ENCODE data around the gene GTF2H1. TPM values are rescaled to one million over a fixed set of nuclear protein-coding genes. Genes with fewer than 3 reads are reported as not detected.

GTF2H1 gene
- total RNA-seq, 1 experiment from 2014 or later = 39.4 TPM

DNA sequence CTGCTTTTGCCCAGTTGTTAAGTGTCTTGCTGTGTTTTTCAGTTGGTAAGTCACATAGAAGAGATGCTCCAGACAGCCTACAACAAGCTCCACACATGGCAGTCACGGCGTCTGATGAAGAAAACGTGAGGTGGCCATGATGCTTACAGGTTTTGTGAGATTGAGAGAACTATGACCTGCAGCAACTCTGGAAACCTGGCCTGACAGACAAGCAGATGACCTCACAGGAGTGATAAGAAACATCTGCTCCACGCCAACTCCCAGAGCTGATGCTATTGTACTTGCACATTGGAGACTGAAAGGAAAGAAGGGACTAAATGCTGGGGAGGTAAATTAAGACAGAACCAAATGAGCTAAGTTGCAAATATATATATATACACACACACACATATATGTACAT is 43.4 kb downstream of the GTF2H1 start:
- WGBS (ENCODE audit: extremely low coverage, insufficient read length, low lambda C conversion rate) = no CpG with 5 or more reads among the region's 4 CpGs
- no peak overlapping the region for H2BK120ac ChIP-seq (ENCODE audit: low read depth, low read length, poor library complexity, severe bottlenecking)
- Mint-ChIP-seq H3K9me3 (no peaks in the 10 kb centered on the region), H3K4me3 (no peak overlapping the region), H3K36me3 (ENCODE audit: insufficient read depth in 1 of 3, low read depth in 3 of 3) (peaks cover 7 to 45% (median 32%) of the 10 kb centered on the region in 3 experiments; a peak in 6 of 7 replicates), H3K27ac (no peak overlapping the region), H3K27me3 (ENCODE audit: low read depth) (no peaks in the 10 kb centered on the region), H3K4me1 (no peaks in the 10 kb centered on the region)
- no peak overlapping the region for H3K9ac ChIP-seq (ENCODE audit: extremely low read depth, insufficient read length, low read length)
- no peaks in the 10 kb centered on the region for H3K23me2 ChIP-seq (ENCODE audit: insufficient read length, low read depth, low read length, poor library complexity, severe bottlenecking)
- no peak overlapping the region for H2AFZ ChIP-seq (ENCODE audit: low read length)
- H3K4me2 ChIP-seq (ENCODE audit: insufficient read depth, insufficient read length, low read length) = no peak overlapping the region
- H2AK5ac ChIP-seq (ENCODE audit: insufficient read length, low read length) = no peak overlapping the region
- no peak for DNase-seq
- H4K8ac ChIP-seq (replicated peaks; ENCODE audit: insufficient read length, low read depth, low read length) = no peak overlapping the region
- no peak overlapping the region for H4K5ac ChIP-seq (ENCODE audit: insufficient read length, low read depth, low read length)
- H3K18ac ChIP-seq (ENCODE audit: insufficient read length, low read depth, low read length) = no peak overlapping the region
- H3K27ac ChIP-seq (ENCODE audit: insufficient read length, low read depth, low read length) = no peak overlapping the region
- no peak overlapping the region for H3K4ac ChIP-seq (ENCODE audit: low read depth, low read length)
- no peak overlapping the region for H3K23ac ChIP-seq (ENCODE audit: insufficient read length, low read depth, low read length)
- no peaks in the 10 kb centered on the region for H3K79me2 ChIP-seq (ENCODE audit: insufficient read depth, low read length)
- no peak overlapping the region for H2BK20ac ChIP-seq (ENCODE audit: low read depth, low read length, poor library complexity, severe bottlenecking)
- no peak overlapping the region for H3T11ph ChIP-seq (ENCODE audit: low read length)
- no peak overlapping the region for H2BK15ac ChIP-seq (ENCODE audit: low read depth, low read length)
- TF ChIP-seq CTCF (conservative IDR thresholded peaks at IDR 0.05) = no peak
- H4K91ac ChIP-seq (ENCODE audit: insufficient read length, low read depth, low read length) = no peak overlapping the region
- no peaks in the 10 kb centered on the region for H3K79me1 ChIP-seq (ENCODE audit: insufficient read depth, low read depth, low read length, poor library complexity, severe bottlenecking)
- no peaks in the 10 kb centered on the region for H3K4me1 ChIP-seq (ENCODE audit: insufficient read depth, low read length)
- H3K27me3 ChIP-seq (ENCODE audit: insufficient read depth, low read length) = no peaks in the 10 kb centered on the region
- H3K9me3 ChIP-seq (ENCODE audit: control insufficient read depth, low read depth, low read length) = no peaks in the 10 kb centered on the region
- H3K56ac ChIP-seq (ENCODE audit: insufficient read length, low read depth, low read length) = no peak overlapping the region
- H3K14ac ChIP-seq (ENCODE audit: insufficient read depth, low read length) = no peak overlapping the region
- H4K20me1 ChIP-seq (ENCODE audit: control insufficient read depth, insufficient read depth, insufficient read length) = no peaks in the 10 kb centered on the region
- H2BK12ac ChIP-seq (ENCODE audit: insufficient read length, low read depth, low read length) = no peak overlapping the region
- H2BK5ac ChIP-seq (ENCODE audit: insufficient read length, low read length) = no peak overlapping the region

Measured in H9 (cell line).